ENCODE data around the gene GPR155.

GRCh38 chr2:174439950-174440349 is 46.9 kb downstream of the GPR155 start:
- TF ChIP-seq, protein P1, sequence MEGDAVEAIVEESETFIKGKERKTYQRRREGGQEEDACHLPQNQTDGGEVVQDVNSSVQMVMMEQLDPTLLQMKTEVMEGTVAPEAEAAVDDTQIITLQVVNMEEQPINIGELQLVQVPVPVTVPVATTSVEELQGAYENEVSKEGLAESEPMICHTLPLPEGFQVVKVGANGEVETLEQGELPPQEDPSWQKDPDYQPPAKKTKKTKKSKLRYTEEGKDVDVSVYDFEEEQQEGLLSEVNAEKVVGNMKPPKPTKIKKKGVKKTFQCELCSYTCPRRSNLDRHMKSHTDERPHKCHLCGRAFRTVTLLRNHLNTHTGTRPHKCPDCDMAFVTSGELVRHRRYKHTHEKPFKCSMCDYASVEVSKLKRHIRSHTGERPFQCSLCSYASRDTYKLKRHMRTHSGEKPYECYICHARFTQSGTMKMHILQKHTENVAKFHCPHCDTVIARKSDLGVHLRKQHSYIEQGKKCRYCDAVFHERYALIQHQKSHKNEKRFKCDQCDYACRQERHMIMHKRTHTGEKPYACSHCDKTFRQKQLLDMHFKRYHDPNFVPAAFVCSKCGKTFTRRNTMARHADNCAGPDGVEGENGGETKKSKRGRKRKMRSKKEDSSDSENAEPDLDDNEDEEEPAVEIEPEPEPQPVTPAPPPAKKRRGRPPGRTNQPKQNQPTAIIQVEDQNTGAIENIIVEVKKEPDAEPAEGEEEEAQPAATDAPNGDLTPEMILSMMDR (IDR thresholded peaks at IDR 0.05; ENCODE audit: poor library complexity, severe bottlenecking) = no peak
- TF ChIP-seq POLR2AphosphoS5 (IDR thresholded peaks at IDR 0.05) (no peak), EP300 (conservative IDR thresholded peaks at IDR 0.05; ENCODE audit: poor library complexity, severe bottlenecking) (no peak), MXI1 (conservative IDR thresholded peaks at IDR 0.05; ENCODE audit: poor library complexity, severe bottlenecking) (no peak), TAF1 (IDR thresholded peaks at IDR 0.05; ENCODE audit: low read depth) (no peak), REST (IDR thresholded peaks at IDR 0.05; ENCODE audit: borderline replicate concordance) (no peak)

All from neural cell (in vitro differentiated cells).